RPMI7951 (cell line): ENCODE results near the gene COL18A1. TPM values are rescaled to one million over a fixed set of nuclear protein-coding genes. Genes with fewer than 3 reads are reported as not detected.
"Not testable (repeated sequence)": the region's sequence is repeated elsewhere in the genome, so short reads cannot be mapped to it uniquely, and the experiment has no call there.

Experiments
- DNase-seq: peaks from one replicate; pipeline ENCODE4 v3.0.0-alpha.2; 2012; ENCODE audit warnings: low read depth
- total RNA-seq: library from RNA; depleted of rRNA; stranded (reverse); fragments of >200 nt; shearing (Covaris generic); gene quantifications from 2 replicates; pipeline ENCODE4 v1.2.3, GENCODE V29; 2014

COL18A1 gene
- total RNA-seq, 1 experiment from 2014 or later: 72.3 TPM

DNA sequence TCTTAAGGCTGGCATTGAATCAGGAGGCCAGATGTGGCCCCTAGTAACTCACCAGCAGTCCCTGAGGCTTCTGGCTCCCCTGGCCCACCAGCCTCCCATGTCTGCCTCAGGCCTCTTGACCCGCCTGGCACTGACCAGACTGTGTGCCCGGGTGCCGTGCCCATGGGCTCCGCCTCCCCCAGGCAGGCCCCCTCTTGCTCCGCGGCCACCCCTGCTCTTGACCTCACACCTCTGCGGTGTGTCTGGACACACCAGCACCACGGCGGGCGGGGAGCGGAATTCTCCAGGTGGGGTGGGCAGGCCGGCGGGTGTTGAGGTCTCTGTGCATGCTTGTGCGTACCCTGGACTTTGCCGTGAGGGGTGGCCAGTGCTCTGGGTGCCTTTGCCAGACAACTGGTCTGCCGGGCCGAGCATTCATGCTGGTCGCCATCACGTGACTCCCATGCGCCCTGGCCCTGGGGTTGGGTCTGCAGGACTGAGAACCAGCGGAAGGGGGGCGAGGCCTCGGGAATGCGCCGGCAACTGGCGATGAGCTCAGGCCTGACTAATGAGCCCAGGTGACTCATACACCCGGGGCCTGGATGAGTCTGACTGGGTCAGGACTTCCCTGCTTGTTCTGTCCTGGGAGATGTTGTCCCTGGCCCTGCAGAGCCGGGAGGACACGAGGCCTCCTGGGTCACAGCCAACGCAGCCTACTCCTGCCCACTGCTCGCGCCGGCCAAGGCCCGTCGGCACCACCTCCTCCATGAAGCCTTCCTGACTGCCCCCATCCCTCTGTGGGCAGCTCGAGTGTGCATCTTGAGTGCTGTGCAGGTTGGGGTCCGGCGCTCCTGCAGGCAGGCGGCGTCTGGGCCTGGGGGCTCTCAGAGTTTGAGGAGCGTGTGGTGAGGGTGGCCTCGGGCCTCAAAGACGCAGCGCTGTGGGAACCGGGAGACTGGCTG is 22.6 kb downstream of the COL18A1 start:
- peak; percentile 98 for DNase-seq

DNA sequence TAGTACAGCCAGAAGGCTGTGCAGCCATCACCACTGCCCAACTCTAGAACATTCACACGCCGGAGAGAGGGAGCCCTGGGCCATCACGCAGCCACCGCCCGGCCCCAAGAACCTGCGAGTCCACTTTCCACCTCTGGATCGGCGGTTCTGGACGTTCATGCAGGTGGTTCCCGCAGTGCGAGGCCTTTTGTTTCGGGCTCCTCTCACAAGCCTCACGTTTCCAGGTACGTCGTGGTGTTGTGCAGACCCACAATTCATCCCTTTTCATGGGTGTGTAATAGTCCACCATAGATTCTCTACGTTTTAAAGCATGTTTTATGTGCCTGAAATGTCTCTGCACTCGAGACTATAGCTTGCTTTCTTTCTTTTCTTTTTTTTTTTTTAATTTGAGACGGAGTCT is 23.6 kb downstream of the COL18A1 start:
- DNase-seq: no peak

DNA sequence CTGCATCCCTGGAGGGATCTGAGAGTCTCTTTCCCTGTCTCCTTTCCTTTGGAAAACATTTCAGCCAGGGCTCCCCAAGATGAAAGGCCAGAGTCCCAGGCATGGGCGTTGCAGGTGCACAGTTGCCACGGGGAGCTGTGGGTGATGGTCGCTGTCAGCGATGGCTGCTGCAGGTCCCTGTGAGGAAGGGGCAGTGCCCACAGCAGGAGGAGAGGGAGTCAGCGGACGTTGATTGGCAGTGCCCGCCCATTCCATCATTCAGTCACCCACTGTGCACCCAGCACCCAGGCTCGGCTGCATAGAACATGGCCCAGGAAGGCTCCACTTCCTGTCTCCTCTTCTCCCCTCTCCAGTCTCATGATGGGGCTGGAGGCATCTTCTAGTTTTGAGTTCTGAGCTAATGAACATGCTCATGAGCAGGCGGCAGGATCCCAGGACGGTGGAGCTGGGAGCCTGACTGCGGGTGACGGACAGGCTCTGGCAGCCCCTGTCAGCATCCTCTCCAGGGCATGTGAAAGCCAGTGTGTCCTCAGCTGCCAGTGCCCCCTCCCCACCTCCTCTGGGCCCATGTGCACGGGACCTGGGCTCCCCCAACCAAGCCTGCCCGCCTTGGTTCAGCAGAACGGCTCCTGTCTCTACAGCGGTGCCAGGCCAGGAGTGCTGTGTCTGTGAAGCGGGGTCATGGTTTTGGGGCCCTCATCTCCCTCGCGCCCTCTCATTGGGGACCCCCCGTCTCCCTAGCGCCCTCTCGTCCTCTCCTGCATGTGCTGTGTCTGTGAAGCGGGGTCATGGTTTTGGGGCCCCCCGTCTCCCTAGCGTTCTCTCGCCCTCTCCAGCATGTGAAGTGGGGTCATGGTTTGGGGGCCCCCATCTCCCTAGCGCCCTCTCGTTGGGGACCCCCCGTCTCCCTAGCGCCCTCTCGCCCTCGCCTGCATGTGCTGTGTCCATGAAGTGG is 24.5 kb downstream of the COL18A1 start:
- DNase-seq: no peak

DNA sequence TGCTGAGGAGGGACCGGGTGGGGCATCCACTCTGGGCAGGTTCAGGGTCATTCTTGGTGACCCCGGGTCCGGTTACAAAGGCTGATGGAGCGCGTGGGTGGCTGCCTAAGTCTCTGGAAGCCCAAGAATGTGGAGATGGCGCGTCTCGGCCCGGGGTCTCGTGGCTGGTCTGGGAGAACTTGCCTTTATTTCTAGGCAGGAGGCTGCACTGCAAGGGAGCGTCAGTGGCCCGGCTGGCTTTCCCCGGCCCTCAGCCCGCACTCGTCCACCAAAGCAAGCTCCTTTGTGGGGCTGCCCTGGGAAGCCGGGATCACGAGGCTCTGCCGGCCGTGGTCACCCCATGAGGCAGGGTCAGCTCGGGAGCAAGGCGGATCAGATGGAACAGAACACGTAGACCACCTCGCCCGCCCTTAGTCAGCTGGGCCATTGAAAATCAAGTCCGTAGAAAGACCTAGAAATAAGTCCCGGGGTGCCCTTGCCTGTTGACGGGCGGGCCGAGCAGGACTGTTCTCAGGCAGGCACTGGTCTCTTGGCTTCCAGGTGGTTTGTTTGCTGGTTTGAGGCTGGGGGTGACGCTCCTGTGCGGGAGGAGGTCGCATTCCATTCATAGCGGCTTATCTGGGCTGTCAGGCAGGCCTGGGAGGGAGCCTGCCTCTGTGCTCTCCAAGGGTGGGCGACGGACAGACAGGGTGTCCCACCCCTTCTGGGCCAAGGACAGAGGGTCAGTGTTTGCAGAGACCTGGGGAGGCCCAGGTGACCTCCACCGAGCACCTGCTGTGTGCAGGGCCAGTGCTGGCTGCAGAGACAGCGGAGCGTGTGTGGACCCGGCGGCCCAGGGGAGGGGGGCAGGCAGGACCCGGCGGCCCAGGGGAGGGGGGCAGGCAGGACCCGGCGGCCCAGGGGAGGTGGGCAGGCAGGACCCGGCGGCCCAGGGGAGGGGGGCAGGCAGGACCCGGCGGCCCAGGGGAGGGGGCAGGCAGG is 25.8 kb downstream of the COL18A1 start:
- DNase-seq: no peak

DNA sequence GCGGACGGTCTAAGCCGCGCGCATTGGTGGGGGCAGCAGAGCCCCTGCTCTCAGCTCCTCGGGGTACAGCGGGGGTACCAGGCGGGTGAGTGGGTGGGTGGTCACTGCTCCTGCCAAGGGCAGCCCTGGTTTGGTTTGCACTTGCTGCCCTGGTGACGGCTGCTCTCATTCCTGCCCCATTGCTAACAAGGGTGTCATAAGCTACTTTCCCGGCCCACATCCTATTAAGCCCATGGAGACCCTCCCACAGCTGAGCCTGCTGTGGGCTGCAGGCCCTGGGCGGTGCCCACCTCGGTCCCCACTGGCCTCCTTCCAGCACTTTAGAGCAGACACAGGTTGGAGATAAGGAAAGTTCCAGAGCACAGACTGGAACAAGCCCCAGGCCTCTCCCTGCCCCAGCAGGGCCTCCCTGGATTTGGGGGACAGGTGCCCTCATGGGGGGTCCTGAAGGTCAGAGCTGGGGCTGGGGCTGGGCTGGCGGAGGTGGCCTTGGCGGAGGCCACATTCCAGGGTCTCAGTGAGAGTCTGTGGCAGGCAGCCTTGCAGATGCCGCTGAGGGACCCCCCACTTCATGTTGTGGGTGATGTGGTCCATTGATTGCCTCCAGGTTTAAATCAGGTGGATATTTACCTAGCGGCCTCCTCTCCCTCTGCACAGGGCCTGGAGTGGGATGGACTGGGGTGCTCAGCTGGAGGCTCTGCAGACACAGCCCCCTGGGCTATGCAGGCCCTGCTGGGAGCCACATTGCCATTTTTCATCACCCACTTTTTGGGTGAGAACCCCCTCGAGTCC is 27.0 kb downstream of the COL18A1 start:
- no peak for DNase-seq

DNA sequence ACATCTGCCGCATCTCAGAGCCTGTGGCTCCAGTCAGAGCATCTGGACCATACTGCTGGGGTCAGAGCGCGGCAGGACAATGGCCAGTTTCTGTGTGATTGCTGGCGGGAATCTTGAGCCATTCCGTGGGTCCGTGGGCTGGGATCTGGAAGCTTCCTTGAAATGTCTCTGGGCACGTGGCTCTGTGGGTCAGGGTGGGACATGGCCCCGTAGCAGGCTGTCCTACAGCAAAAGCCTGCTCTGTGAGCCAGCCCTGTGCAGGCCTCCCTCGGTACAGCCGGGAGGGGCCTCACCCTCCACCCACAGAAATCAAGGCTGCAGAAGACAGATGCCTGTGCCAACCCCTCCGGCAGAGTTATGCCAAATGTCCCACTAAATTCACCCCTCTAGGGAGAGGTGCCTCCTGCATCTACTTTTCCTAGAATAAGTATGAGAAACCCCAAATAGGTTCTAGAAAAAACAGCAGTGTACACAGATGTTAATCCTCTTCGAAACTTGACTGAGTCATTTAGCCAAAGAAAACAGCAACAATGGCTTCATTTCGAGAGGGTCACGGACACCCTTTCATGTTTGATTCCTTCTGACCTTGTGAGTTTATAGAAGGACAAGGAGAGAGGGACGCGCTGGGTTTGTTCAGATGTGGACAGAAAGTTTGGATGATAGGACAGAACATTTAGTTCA is 27.8 kb downstream of the COL18A1 start:
- DNase-seq: peak; percentile 85

DNA sequence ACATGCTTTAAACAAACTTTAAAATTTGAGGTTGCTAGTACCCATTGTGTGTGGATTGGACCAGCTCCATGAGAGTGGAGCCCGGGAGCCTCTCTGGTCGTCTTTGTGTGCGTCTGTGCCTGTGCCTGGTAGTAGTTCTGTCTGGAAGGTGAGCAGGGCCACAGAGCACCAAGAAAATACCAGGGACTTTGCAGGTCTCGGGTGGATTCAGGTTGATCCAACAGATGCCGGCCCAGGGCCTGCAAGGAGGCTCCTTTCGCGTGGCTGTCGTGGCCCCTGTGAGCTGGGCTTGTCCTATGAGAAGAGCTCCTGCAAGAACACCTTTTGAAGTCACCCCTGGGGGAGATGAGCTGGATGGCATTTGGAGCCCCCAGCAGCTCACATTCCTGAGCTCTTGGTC is 28.3 kb downstream of the COL18A1 start:
- DNase-seq: no peak

DNA sequence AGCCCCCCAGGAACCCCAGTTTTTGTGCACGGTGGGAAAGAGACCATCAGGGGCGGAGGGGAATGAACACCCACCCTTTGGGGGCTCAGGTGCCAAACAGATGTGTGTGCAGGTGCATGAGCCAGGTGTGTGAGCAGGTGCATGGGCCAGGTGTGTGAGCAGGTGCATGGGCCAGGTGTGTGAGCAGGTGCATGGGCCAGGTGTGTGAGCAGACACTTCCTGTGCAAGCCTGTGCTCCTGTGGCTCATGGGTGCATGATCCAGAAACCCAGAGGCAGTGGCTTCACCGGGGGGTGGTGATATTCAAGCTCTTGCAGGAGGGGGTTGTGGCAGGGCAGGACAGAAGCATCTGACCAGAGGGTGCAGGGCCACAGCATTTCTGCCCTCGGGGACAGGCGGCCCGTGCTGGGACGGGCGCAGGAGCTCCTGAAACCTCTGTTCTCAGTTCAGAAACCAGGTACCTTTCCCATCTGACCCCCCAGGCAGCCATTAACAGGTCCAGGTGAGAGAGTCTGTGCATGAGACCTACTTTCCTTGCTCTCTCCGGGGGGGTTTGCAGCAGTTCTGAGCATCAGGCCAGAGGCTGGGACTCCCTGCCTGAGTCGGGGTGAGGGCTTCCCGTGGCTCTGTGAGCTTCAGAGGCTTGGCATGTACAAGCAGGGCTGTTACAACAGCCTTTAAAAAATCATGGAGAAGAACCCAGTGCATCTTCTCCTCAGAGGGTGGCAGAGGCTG is 29.1 kb downstream of the COL18A1 start:
- DNase-seq: no peak

DNA sequence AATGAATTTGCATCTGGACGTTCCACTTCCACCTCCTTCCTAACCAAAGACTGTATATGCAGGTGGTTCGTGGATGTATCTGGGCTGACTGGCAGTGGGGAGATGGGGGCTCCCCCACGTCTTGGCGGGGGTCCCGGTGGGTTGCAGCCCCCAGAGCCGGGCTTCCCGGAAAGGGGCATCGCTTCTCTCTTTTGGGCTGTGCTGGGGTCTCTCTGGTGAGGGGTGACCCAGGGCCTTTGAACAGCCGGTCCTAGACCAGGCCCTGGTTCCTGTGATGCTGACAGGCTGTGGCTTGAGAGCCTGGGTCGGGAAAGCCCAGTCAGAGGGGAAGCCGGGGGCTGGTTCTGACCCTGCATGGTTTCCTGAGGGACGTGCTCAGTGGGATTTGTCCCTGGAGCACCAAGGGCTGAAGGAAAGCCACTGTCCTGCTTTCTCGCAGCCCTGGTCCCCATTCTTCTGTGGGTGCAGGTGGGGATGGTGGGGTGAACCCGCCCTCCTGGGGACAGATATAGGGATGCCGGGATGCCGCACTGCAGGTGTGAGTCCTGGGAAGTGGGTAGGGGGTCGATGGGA is 29.8 kb downstream of the COL18A1 start:
- DNase-seq: no peak

DNA sequence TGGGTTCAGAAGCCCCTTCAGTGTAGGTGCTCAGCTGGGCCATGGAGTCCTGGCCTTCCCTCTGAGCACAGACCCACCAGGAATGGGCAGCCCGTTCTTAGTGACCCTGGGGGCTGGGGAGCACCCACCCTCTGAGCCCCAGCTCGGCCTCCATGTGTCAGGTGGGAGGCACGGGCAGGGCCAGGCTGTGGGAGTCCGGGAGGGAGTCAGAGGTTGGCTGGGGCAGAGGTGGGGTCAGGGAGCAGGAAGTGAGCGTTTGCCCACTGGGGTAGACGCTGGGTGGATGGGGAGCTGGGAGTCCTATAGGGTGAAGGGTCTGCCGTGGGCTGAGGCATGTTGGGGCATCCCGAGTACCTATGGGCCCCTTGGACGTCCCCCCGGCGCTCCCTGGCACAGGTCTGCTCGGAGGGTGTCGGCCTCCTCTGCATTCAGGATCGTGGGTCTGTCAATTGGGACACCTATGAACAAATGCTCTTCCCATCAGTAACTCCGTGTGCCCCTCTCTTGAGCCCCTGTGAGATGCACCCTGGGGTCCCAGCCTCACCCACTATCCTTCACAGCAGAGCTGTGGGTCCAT is 30.5 kb downstream of the COL18A1 start:
- DNase-seq: no peak

DNA sequence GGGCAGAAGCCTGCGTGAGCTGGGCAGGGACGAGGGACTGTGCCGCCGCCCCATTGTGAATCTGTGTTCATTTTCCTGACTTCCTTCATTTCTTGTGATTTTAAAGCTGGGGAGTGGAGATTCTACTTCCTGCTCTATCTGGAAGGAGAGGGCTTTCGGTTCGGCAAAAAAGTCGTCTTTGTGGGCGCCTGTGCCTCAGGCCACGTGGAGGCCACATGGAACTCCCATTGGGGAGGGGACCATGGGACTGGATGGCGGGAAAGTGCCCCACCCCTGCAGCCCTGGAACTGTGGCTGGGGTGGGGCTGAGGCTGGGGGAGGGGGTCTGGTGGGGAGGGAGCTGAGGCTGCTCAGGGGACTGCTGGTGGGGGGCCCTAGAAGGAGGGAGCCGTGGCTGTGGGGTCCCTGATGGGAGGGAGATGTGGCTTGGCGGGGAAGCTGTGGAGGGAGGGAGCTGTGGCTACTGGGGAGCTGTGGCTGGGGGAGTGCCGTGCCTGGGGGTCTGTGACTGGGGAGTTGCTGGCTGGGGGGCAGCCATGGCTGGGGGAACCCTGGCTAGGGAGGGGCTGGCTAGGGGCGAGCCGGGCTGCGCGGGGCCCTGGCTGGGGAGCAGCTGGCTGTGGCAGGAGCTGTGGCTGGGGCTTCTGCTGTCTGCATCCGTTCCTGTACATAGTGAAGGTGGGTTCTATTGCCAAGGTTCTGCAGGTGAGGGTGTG is 31.5 kb downstream of the COL18A1 start:
- DNase-seq: no peak

DNA sequence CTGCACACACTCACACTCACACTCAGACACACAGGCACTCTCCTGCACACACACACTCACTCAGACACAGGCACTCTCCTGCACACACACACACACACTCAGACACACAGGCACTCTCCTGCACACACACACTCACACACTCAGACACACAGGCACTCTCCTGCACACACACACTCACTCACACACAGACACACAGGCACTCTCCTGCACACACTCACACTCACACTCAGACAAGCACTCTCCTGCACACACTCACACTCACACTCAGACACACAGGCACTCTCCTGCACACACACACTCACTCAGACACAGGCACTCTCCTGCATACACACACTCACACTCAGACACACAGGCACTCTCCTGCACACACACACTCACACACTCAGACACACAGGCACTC is 32.9 kb downstream of the COL18A1 start:
- not testable (repeated sequence) for DNase-seq

DNA sequence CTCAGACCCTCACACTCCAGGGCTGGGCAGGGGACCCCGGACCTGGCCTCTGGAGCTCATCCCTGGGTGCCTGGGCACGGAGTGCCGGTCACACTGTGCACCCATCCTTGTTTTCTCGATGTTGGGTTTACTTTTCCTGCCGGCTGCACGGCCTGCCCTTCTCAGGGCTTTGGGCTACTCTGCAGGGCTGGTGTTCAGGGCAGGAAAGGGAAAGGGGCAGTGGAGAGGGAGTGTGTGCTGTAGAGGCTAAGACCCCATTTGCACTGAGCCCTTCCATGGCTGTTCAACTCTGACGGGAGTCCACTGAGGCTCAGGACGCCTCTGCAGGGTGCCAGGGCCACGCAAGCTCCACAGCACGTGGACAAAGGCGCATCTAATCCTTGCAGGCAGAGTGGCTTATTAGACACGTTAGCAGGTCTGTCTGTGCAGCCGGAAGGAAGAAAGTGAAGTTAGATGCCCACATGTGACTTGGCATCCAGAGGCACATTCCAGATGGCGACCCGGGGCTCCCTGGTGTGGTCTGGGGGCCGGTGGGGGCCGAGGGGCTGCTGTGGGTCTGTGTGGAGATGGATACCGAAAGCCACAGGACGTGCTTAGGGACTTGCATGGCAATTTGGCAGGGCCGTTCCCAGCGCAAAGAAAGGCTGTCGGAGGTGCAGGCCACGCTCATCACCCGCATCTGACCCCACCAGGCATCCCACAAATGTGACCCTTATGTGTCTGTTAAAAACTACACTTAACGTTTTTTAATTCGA is 33.6 kb downstream of the COL18A1 start:
- DNase-seq: no peak

DNA sequence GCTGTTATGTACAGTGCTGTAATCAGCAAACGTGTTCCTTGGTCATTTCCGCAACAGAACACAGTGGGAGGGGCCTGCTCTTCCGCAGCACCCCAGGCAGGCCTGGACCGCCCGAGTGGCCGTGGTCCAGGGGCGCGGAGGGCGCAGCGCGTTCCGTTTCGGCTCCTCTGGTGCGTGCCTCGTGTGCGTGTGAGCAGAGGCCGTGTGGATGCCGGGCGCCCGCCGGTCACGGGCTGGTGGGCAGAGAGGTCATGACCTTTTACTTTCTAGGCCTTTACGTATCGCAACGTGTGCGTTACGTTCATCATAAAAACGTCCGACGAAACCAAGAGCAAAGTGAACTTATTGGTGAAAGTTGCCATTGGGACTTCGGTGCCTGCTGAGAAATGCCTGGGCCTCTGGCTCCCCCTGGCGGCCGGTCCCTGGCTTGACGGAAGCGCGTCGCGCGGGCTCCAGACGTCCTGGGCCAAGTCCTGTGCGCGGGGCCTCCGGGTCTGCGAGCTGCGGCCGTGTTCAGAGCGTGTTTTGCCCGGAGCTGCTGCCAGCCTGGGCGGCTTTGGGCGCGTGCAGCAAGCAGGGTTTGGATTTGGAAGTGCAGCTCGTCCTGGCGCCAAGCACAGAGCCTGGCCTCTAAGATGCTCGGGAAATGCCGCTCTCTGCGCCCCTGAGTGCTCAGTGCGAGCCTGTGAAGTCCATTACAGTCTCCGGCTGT is 34.4 kb downstream of the COL18A1 start:
- peak; percentile 81 for DNase-seq

DNA sequence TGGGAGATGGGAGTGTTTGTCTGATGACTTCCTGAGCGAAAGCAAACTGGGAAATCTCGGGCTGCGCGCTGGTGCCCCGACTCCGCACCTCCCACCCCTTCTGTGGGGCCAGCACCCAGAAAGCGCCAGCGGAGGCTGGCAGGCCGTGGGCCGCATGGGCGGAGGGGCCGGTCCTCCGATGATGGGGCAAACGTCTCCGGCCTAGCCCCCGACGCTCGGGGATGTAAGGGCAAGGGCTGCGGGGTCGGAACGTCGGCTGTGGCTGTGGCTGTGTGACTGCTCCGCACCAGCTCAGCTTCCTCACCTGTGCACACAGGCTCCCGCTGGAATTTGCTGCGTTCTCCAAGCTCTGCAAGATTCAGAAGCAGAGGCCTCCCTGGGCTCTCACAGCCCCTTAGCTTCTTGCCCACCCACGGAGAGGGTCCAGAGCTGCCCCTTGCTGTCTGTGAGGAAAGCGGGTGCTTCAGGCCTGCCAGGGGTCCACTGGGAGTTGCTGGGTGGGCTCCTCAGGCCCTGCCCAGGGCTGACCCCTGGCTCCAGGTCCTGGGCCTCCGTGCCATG is 35.0 kb downstream of the COL18A1 start:
- DNase-seq: no peak

DNA sequence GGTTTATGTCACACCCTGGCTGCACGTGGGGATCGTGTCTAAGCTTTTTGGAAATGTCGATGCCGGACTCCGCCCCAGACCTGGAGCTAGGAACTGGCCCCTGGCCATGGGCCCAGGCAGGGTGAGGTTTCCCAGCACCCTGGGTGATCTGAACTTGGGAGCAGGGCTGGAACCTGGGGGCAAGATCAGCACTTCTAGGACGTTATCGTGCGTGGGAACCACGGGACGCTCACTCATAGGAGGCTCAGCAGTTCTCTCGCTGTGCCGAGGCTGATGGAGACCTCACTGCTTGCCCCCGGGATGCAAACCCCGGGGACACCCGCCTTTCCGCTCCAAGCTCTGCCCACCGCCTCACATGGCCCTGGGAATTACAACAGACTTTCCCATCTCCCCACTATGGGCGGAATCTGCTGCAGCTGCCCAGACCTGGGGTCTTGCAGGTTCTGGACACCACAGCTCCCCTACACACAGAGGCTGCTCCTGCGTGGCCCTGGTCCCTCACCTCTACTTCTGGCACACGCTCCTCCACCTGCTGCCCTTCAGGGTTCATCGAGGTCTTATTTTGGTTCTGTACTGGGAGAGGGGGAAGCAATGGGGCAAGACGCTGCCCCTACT is 35.9 kb downstream of the COL18A1 start:
- DNase-seq: no peak
